Activated CD4-positive, alpha-beta T cell treated with anti-CD3 and anti-CD28 coated beads, Interleukin-2, amount 50 U/mL, for 24 hours (primary cell): ENCODE measurements around the gene C4B.
"Not testable (repeated sequence)": the region's sequence is repeated elsewhere in the genome, so short reads cannot be mapped to it uniquely, and the experiment has no call there.

Experiments
- DNase-seq, 2 donors: peaks; one replicate each; pipeline ENCODE4 v3.0.0-alpha.2; 2020; ENCODE audit warnings: low read depth in 1 of 2, low spot score in 1 of 2

The C4B gene

DNA sequence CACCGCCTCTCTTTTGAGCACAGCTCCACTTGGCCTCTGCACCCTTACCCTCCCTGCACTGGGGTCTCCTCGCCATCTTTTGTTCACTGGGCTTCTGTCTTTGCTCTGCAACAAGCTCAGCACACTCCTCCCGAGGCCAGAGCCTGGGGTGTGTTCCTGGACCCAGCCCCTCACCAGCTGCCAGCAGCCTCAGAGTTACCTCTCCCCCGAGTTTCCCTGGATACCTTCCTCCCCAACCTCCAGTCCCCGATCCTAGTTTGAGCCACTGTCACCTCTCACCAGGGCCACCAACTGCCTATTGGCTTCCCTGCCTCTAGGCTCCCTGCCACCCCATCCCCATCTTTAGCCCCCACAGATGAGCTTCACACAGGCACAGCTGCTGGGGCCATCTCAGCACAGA, 36.0 kb downstream of the C4B start:
- DNase-seq: no peak

DNA sequence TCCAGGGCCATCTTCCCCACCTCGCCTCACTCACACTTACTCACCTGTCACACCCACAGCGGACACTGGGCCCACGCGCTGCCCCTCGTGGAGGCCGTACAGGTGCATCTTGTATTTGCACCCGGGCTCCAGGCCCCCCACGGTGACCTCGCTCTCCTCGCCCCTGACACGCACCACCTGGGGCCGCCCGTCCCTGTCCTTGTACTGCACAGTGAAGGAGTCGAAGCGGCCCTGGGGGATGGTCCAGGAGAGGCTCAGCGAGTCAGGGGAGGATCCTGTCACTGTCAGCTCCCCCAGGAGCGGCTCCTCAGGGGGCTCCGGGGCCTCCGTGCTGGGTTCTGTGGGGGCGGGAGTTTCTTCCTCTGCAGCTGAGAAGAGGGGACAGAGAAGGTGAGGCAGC, 38.0 kb downstream of the C4B start:
- not testable (repeated sequence) for DNase-seq

DNA sequence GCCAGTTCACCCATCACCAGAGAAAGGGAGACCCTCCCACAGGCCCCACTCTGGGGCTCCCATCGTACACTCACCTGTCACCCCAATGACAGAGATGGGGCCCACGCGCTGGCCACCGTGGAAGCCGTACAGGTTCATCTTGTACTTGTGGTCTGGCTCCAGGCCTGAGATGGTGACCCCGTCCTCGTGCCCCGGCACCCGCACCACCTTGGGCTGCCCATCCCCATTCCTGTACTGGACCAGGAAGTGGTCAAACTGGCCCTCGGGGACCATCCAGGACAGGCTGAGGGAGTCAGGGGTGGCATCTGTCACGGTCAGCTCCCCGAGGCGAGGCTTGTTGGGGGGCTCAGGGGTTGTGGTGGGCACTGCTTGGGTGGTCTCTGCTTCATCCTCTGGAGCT, 38.7 kb downstream of the C4B start:
- not testable (repeated sequence) for DNase-seq

DNA sequence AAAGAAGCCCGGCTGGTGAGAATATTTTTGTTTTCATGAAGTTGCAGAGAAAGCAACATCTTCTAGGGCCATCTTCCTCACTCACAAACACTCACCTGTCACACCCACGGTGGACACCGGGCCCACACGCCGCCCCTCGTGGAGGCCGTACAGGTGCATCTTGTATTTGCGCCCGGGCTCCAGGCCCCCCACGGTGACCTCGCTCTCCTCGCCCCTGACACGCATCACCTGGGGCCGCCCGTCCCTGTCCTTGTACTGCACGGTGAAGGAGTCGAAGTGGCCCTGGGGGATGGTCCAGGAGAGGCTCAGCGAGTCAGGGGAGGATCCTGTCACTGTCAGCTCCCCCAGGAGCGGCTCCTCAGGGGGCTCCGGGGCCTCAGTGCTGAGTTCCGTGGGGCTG, 41.2 kb downstream of the C4B start:
- DNase-seq: not testable (repeated sequence)

DNA sequence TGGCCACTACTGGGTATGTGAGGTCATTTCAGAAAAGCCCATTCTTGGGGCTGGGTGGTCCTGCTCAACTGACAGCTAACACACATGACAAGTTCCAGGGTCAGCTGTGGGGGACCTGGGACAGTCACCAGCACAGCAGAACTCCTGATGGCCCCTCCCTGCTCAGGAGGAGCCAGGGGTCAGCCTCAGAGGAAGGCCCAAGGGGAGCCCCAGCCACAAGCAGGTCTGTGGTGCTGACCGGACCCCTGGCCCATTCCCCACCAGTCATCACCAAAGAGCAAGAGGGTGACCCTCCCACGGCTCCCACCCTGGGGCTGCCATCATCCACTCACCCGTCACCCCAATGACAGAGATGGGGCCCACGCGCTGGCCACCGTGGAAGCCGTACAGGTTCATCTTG, 41.7 kb downstream of the C4B start:
- no peak for DNase-seq

DNA sequence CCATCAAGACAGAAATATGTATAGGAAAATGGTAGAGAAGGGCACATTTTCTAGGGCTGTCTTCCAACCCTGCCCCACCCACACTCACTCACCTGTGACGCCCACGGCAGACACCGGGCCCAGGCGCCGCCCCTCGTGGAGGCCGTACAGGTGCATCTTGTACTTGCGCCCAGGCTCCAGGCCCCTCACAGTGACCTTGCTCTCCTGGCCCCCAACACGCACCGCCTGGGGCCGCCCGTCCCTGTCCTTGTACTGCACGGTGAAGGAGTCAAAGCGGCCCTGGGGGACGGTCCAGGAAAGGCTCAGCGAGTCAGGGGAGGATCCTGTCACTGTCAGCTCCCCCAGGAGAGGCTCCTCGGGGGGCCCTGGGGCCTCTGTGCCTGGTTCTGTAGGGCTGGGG, 43.4 kb downstream of the C4B start:
- no peak for DNase-seq

DNA sequence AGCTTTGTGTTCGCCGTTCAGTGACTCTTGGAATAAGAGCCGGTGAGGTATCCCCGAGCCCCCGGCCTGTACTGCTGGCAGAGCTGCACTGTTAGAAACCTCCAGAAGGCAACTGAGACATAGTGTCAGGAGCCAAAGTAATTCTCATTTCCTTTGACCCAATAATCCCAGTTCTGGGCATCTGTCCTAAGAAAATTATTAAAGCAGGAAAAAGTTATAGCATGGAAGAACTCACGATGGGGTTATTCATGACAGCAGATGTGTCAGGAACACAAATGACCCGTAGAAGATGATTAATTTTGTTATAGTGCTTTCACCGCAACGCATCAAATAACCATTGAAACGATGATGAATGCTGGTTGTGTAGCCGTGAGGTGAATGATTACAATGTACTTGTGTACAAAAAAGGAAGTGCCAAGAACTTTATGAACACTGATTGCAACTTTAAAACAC, 43.9 kb downstream of the C4B start:
- DNase-seq: no peak

DNA sequence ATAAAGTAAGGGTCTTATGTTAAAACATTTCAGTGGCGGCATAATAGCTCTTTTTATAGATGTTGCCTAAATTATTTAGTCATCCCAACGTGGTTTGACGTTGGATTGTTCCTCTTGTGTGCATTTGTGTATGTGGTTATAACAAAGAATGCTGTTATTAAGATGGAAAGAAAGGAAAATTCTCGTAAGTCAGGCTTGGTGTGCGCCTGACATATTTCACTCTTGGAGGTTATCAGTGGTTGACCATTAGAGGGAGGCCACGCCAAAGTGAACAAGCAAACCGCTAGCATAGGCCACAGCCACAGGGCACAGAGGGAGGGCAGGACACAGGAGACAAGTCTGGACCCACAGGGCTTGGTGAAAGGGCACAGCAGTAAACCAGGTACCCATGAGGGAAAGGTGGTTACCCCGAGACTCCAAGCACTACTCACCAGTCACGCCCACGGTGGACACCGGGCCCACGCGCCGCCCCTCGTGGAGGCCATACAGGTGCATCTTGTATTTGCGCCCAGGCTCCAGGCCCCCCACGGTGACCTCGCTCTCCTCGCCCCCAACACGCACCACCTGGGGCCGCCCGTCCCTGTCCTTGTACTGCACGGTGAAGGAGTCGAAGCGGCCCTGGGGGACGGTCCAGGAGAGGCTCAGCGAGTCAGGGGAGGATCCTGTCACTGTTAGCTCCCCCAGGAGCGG, 46.5 kb downstream of the C4B start:
- no peak for DNase-seq

DNA sequence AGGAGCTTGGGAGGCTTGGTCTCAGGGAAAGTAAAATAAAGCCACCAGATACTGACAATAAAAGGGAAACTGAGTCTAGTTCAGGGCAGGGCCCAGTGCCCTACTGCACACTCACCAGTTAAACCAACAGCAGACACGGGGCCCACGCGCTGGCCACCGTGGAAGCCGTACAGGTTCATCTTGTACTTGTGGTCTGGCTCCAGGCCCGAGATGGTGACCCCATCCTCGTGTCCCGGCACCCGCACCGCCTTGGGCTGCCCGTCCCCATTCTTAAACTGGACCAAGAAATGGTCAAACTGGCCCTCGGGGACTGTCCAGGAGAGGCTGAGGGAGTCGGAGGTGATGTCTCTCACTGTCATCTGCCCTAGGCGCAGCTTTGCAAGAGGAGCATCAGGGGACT, 50.1 kb downstream of the C4B start:
- DNase-seq: no peak

DNA sequence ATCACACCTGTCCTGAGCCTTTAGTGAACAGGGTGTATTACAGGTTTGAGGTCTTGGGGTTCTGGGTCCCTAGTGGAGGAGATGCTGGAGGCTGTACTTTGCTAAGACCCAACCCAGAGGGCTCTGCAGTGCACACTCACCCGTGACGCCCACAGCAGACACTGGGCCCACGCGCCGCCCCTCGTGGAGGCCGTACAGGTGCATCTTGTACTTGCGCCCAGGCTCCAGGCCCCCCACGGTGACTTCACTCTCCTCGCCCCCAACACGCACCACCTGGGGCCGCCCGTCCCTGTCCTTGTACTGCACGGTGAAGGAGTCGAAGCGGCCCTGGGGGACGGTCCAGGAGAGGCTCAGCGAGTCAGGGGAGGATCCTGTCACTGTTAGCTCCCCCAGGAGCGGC, 52.9 kb downstream of the C4B start:
- not testable (repeated sequence) for DNase-seq

DNA sequence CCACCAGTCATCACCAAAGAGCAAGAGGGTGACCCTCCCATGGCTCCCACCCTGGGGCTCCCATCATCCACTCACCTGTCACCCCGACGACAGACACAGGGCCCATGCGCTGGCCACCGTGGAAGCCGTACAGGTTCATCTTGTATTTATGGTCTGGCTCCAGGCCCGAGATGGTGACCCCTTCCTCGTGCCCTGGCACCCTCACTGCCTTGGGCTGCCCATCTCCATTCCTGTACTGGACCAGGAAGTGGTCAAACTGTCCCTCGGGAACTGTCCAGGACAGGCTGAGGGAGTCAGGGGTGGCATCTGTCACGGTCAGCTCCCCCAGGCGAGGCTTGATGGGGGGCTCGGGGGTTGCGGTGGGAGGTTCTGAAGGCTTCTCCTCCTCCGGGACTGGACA, 53.7 kb downstream of the C4B start:
- DNase-seq: not testable (repeated sequence)

DNA sequence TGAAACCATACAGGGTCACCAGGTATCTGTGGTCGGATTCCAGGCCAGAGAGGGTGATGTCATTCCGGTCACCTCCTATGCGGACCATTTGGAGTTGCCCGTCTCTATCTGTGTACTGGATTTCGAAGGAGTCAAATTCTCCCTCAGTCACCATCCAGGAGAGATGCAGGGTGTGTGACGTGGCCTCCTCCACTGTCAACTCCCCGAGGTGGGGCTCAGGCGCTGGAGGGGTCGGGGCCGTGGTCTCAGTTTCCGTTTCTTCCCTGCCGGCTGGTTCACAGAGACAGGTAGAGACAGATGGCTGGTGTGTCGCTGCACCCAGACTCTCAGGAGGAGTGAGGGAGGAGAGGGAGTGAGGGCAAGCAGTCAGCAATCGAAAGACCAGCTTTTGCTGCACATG, 54.3 kb downstream of the C4B start:
- no peak for DNase-seq

DNA sequence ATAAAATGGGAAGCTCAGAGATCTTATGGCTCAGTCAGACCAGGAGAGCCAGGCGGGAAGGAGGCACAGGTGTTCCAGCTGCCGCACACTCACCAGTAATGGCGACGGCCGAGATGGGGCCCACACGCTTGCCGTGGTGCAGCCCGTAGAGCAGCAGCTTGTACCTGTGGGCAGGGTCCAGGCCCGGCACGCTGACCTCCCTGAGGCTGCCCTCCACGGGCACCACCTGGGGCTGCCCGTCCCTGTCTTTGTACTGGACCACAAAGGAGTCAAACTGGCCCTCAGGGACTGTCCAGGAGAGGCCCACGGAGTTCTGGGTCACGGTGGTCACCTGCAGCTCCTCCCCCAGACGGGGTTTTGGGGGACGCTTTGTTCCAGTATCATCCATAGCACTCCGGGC, 54.9 kb downstream of the C4B start:
- no peak for DNase-seq

DNA sequence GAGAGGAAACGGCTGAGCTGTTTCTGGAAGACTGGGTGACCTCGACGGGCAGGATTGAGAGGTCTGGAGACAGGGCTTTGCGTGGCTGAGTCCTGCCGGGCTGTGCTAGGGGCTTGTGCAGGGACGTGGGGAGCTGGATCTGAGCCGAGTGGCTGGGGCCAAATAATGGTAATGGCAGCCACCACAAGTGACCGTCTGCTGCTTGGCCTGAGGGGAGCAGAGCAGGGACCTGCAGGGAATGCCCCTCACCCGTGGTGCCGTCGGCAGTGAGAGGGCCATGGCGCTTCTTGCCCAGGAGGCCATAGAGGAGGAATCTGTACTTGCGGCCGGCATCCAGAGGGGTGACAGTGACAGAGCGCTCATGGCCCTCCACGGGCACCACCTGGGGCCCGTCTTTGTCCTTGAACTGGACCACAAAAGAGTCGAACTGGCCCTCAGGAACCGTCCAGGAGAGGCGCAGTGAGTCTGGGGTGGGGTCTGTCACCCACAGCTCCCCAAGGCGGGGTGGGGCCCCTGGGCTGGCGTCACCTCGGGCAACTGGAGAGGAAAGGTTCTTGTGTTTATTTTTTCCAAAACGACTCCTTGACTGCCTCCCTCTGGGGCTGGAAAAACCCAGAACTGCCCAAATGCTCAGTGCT, 55.4 kb downstream of the C4B start:
- DNase-seq: no peak

DNA sequence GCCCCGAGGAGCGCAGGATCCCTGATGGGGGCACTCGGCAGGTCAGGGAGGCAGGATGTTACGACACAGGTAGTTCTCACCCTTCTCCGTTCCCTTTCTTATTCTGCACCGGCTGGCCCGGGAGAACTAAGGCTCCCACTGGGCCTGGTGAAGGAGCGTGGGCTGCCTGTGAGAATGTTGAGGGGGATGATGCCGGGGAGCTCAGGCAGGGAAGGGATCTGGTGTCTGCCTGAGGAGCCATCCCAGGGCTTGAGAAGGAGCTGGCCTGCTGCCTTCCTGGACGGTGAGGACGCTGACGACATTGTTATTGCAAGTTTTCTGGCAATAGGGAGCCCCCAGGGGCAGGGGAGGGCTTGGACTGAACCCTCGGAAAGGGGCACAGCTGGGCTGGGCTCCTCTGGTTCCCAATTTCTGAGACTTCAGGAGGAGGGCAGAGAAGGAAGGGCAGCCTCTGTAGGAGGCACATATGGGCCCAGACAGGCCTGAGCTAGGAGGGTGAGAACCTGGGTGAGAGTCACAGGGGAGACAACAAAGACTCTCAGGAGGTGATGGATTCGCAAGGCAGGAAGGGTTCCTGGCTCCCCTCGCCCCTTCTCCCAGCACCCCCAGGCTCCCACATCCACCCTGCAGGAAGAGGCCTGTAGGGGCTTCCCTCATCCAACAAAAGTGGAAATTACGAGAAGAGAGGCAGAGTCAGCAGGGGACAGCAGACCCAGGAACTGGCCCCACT, 56.4 kb downstream of the C4B start:
- no peak for DNase-seq

DNA sequence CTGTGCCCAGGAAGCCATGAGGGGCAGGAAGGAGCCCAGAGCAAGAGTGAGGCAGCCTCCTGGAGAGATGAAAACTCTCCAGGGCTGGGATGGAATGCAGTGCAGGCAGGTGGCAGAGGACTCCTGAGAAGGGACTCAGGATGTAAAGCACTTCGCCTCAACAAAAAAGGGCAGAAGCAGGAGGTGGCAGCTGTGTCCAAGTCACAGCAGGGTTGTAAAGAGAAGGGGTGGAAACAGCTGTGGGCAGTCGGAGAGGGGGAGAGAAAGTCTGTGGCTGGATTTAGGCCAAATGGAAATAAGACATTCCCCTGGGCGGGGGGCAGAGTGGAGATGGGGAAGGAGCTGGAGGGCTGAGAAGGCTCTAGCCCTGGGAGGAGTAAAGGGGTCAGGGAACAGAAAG, 58.5 kb downstream of the C4B start:
- no peak for DNase-seq

DNA sequence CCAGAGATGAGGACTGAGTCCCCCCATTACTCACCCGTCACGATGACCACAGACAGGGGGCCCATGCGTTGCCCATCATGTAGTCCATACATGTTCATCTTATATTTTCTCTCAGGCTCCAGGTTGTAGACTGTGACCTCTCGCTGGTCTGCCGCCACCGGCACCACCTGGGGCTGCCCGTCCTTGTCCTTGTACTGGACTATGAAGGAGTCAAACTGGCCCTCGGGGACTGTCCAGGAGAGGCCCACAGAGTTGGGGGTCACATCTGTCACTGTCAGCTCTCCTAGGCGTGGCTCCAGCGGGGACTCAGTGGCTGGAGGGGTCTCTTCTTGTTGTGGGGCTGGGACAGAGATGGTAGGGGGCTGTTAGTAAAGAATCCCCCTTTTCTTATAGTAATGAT, 59.0 kb downstream of the C4B start:
- DNase-seq: no peak

DNA sequence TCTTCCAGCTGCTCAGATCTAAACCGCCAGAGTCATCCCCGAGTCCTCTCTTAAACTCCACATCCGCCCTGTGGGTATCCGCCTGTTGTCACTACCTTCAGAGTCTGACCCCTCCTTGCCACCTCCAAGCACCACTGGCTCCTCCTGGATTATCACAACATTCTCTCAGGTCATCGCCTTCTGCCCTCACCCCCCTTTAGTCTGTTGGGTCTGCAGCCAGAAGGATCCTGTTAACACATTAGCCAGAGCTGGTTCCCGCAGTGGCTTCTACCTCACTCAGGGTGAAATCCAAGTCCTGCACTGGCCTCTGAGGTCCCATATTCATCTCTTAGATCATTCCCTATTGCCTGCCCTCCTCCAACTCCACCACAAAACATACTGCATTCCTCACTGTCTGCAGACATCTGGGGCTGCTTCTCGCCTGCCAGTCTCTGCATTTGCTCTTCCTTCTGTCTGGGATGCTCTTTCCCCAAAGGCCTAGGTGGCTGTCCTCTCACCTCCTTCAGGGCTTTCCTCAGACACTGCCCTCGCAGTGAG, 60.5 kb downstream of the C4B start:
- DNase-seq: no peak

DNA sequence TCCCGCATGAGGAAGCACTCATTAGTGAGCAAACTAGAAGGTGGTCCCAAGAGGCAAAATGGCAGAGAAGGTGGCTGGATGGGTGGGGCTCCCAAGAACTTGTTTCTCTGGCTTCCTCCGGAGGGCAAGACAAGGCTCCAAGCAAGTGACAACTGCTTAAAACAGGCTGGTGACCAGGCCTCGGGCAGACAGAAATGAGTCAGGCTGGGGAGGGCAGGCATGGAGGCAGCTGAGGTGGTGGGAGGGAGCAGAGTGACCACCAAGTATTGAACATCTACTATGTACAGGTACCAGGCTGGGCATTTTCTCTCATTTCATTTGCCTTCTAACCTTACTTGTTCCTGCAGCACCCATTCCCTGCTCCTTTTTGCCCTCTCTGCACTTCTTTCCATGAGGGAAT, 61.2 kb downstream of the C4B start:
- no peak for DNase-seq

DNA sequence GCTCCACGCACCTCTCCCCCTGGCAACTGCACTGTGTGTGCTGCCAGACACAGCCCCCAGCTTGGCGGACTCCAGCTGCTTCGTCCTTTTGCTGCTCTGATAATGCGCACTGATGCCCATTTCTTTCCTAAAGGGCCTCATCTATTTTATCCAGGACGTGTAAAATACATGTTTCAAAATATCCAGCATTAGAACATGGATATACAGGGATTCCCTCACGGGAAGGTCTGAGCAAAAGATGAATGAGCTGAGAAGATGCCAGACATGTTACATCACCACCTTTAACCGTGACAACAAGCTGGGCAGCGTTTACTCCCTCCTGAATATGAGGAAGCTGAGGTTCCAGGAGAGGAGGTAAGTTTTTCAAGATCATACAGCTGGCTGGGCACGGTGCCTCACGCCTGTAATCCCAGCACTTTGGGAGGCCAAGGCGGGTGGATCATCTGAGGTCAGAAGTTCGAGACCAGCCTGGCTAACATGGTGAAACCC, 61.8 kb downstream of the C4B start:
- no peak for DNase-seq

DNA sequence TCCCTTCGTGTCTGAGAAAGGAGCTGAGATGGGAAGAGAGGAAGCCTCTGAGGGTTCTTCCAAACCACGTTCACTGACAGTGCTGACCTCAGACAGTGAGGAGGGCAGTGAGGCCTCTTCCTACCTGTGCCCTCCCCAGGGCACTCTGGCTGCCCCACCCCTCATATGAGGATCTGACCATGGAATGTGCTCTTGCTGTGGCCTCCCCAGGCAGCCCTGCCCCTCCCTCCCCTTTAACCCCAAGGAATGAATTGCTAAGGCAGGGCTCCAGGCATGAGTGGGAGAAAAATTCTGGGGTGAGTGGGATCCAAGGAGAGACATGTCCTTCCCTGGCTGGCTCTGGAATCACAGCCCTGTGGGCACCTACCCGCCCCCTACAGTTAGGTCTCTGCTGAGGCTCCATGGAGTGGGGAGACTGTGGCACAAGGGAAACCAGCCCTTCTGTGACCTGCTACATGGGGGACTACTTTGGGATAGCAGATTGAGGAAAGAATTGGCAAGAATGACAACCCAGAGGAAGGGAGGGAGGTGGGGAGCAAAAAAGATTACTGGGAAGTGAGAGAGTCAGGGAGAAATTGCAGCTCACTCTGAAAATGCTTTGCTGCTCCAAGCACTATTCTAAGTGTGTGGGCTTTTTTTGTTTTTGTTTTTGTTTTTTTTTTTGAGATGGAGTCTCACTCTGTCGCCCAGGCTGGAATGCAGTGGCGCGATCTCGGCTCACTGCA, 65.1 kb downstream of the C4B start:
- DNase-seq: no peak
